ENCODE results near the gene LAMC2.
"Not testable (repeated sequence)": the region's sequence is repeated elsewhere in the genome, so short reads cannot be mapped to it uniquely, and the experiment has no call there.

The LAMC2 gene

GRCh38 chr1:183238071-183238470 lies 52.0 kb downstream of the LAMC2 start:
- TF ChIP-seq, protein P1, sequence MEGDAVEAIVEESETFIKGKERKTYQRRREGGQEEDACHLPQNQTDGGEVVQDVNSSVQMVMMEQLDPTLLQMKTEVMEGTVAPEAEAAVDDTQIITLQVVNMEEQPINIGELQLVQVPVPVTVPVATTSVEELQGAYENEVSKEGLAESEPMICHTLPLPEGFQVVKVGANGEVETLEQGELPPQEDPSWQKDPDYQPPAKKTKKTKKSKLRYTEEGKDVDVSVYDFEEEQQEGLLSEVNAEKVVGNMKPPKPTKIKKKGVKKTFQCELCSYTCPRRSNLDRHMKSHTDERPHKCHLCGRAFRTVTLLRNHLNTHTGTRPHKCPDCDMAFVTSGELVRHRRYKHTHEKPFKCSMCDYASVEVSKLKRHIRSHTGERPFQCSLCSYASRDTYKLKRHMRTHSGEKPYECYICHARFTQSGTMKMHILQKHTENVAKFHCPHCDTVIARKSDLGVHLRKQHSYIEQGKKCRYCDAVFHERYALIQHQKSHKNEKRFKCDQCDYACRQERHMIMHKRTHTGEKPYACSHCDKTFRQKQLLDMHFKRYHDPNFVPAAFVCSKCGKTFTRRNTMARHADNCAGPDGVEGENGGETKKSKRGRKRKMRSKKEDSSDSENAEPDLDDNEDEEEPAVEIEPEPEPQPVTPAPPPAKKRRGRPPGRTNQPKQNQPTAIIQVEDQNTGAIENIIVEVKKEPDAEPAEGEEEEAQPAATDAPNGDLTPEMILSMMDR (IDR thresholded peaks at IDR 0.05; ENCODE audit: insufficient read depth, low read depth, low read length, missing control alignments): no peak
- no peak overlapping the region for H3K4me3 ChIP-seq (ENCODE audit: low read length)
- peak; percentile 66 for DNase-seq (ENCODE audit: low read depth)

- DNase-seq (ENCODE audit: low read depth): no peak
- H3K4me3 ChIP-seq (ENCODE audit: low read length): no peak overlapping the region
- TF ChIP-seq, protein P1 (IDR thresholded peaks at IDR 0.05; ENCODE audit: insufficient read depth, low read depth, low read length, missing control alignments): no peak
These were observed 53.2 kb downstream of the LAMC2 start for GRCh38 chr1:183239220-183239742.

- H3K4me3 ChIP-seq (ENCODE audit: low read length): no peak overlapping the region
- TF ChIP-seq, protein P1 (IDR thresholded peaks at IDR 0.05; ENCODE audit: insufficient read depth, low read depth, low read length, missing control alignments): no peak
- no peak for DNase-seq (ENCODE audit: low read depth)
These were observed 53.9 kb downstream of the LAMC2 start for GRCh38 chr1:183239793-183240525.

DNA sequence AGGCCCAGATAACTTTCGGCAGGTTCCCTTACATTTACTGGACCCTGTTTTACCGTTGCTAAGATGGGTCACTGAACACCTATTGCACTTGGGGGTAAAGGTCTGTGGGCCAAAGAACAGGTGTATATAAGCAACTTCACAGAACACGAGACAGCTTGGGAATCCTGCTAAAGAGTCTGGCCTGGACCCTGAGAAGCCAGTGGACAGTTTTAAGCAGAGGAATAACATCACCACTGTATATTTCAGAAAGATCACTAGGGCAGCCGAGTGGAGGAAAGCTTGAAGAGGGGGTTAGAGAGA lies 54.4 kb downstream of the LAMC2 start:
- DNase-seq (ENCODE audit: low read depth): no peak
- TF ChIP-seq, protein P1 (IDR thresholded peaks at IDR 0.05; ENCODE audit: insufficient read depth, low read depth, low read length, missing control alignments): no peak
- H3K4me3 ChIP-seq (ENCODE audit: low read length): no peak overlapping the region

DNA sequence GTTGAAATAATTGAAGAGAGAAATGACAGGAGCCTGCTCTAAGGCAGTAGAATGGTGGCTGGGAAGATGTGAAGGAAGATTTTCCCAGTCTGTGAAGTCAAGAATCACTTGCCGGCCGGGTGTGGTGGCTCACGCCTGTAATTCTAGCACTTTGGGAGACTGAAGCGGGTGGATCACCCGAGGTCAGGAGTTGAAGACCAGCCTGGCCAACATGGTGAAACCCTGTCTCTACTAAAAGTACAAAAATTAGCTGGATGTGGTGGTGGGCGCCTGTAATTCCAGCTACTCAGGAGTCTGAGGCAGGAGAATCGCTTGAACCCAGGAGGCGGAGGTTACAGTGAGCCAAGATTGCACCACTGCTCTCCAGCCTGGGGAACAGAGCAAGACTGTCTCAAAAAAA lies 54.8 kb downstream of the LAMC2 start:
- not testable (repeated sequence) for DNase-seq (ENCODE audit: low read depth); H3K4me3 ChIP-seq (ENCODE audit: low read length)

- TF ChIP-seq, protein P1 (IDR thresholded peaks at IDR 0.05; ENCODE audit: insufficient read depth, low read depth, low read length, missing control alignments): no peak
- no peak overlapping the region for H3K4me3 ChIP-seq (ENCODE audit: low read length)
- no peak for DNase-seq (ENCODE audit: low read depth)
These were observed 55.4 kb downstream of the LAMC2 start for GRCh38 chr1:183241471-183241870.

DNA sequence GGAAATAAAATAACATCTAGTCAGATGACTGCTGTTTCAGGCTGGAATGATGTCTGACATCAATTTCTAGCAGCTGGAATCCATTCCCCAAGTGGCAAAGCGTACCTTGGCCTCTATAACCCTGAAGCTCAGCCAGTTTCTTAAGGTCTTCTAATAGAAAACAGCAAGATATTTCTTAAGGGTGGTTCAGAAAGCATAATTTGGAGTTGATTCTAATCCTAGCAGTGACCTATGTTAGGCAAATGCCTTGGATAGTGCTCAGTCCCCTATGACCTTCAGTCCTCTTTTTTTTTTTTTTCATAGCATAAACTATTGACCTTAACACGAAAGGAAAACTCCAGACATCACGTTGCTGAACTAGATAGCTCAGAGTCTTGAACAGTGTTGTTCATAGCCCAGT lies 56.5 kb downstream of the LAMC2 start:
- no peak overlapping the region for H3K4me3 ChIP-seq (ENCODE audit: low read length)
- no peak for DNase-seq (ENCODE audit: low read depth)
- TF ChIP-seq, protein P1 (IDR thresholded peaks at IDR 0.05; ENCODE audit: insufficient read depth, low read depth, low read length, missing control alignments): no peak

Data from epithelial cell of esophagus (primary cell).